GM12878 (cell line): Measurements from ENCODE around the gene DNAJC5G. TPM values are rescaled to one million over a fixed set of nuclear protein-coding genes. Genes with fewer than 3 reads are reported as not detected.

ENCODE experiments used
- ATAC-seq: fragments of 200-7000 bp; cut with Tn5 transposase; 3 replicates; pipeline ENCODE4 v1.9.1; 2020; ENCODE audit warnings: mild to moderate bottlenecking, moderate library complexity
- BruUV-seq: library from RNA; stranded (reverse); fragments of 400-500 nt; replicated peaks from 2 replicates; lab custom pipeline; 2021; lab: Mats Ljungman, UMichigan
- CTCF ChIA-PET: fragments of 300-600 bp; sonication (Branson Sonifier 250); formaldehyde crosslinking; extraction: SDS; loops from one replicate; lab custom pipeline; 2021; ENCODE audit warnings: inconsistent platforms; lab: Yijun Ruan, JAX
- POLR2A ChIA-PET: fragments of 350-600 bp; formaldehyde crosslinking; extraction: SDS; loops from one replicate; lab custom pipeline; 2021; ENCODE audit warnings: inconsistent platforms; lab: Charles Lee
- RAD21 ChIA-PET: fragments of 300-600 bp; sonication (Branson Sonifier 250); formaldehyde crosslinking; loops from one replicate; lab custom pipeline; 2023; ENCODE audit warnings: antibody characterized with exemption; ENCODE audit not compliant: unreplicated experiment; lab: Charles Lee
- SMC1A ChIA-PET: fragments of 300-600 bp; sonication (Branson Sonifier 250); formaldehyde crosslinking; loops from one replicate; lab custom pipeline; 2023; ENCODE audit not compliant: unreplicated experiment, uncharacterized antibody; lab: Charles Lee
- DNase-seq: peaks from one replicate; pipeline ENCODE4 v3.0.0-alpha.2; 2011; ENCODE audit warnings: low read depth, low spot score
- FAIRE-seq: peaks from 3 replicates; lab custom pipeline; 2011; peaks lifted over from hg19 to GRCh38; lab: Jason Lieb, UNC
- H2AFZ ChIP-seq: 2 replicates; pipeline ENCODE4 v1.6.0; 2011; ENCODE audit warnings: low read depth, low read length, control low read depth; ENCODE audit not compliant: control insufficient read depth
- H3K27ac ChIP-seq: 2 replicates; pipeline ENCODE4 v1.5.1; 2011; ENCODE audit warnings: control low read depth; ENCODE audit not compliant: control insufficient read depth, insufficient read depth
- H3K27me3 ChIP-seq, 2 experiments: replicated peaks in 1 of 2; 2 replicates each; pipeline versions ENCODE4 v1.6.0 to v1.6.1; 2011; ENCODE audit warnings: low read length in 1 of 2; ENCODE audit not compliant: control insufficient read depth in 2 of 2, insufficient read depth in 2 of 2
- H3K36me3 ChIP-seq, 2 experiments: 2 replicates each; pipeline ENCODE4 v1.5.1; 2011; ENCODE audit warnings: low read length in 1 of 2; ENCODE audit not compliant: control insufficient read depth in 2 of 2, insufficient read depth in 2 of 2
- H3K4me1 ChIP-seq: 2 replicates; pipeline ENCODE4 v1.6.1; 2011; ENCODE audit warnings: mild to moderate bottlenecking, low read length, moderate library complexity, mixed read lengths; ENCODE audit not compliant: control insufficient read depth, insufficient read depth
- H3K4me2 ChIP-seq: 2 replicates; pipeline ENCODE4 v1.6.0; 2011; ENCODE audit warnings: control low read depth; ENCODE audit not compliant: control insufficient read depth, insufficient read depth
- H3K4me3 ChIP-seq: fragments of 200-600 bp; sonication (generic); 2 replicates; pipeline ENCODE4 v1.5.1; 2016
- H3K79me2 ChIP-seq: 2 replicates; pipeline ENCODE4 v1.6.0; 2011; ENCODE audit warnings: low read length; ENCODE audit not compliant: control insufficient read depth, insufficient read depth
- H3K9ac ChIP-seq: 2 replicates; pipeline ENCODE4 v1.8.0; 2011; ENCODE audit warnings: low read length, control low read depth, mixed read lengths; ENCODE audit not compliant: control insufficient read depth, insufficient read depth
- H3K9me3 ChIP-seq: replicated peaks from 3 replicates; pipeline ENCODE4 v1.5.1; 2011; ENCODE audit warnings: mild to moderate bottlenecking, low read length; ENCODE audit not compliant: control insufficient read depth, insufficient read depth
- H4K20me1 ChIP-seq: 2 replicates; pipeline ENCODE4 v1.6.0; 2011; ENCODE audit not compliant: control insufficient read depth, insufficient read depth
- ASH2L ChIP-seq: fragments of 300-600, 200-600 bp; sonication (generic); IDR thresholded peaks from 2 replicates; pipeline ENCODE4 v1.6.1; 2017; ENCODE audit warnings: low read depth, mild to moderate bottlenecking, borderline replicate concordance
- CBX5 ChIP-seq: sonication (generic); IDR thresholded peaks from 2 replicates; pipeline ENCODE4 v1.6.1; 2016; ENCODE audit warnings: low read depth, moderate library complexity, mild to moderate bottlenecking, inconsistent platforms
- CREB1 ChIP-seq: IDR thresholded peaks from 2 replicates; pipeline ENCODE4 v1.6.1; 2012; ENCODE audit warnings: low read depth, mild to moderate bottlenecking, inconsistent platforms
- ETV6 ChIP-seq, 2 experiments: fragments of 450-650 bp in 1 of 2; IDR thresholded peaks in 1 of 2; conservative IDR thresholded peaks in 1 of 2; 2 replicates each; pipeline ENCODE4 v1.6.1; 2014; ENCODE audit warnings: antibody characterized with exemption in 1 of 2, borderline replicate concordance in 1 of 2, low read depth in 1 of 2, mild to moderate bottlenecking in 1 of 2, moderate library complexity in 1 of 2
- HSF1 ChIP-seq: fragments of 150-350 bp; IDR thresholded peaks from 2 replicates; pipeline ENCODE4 v1.6.1; 2014; ENCODE audit warnings: mild to moderate bottlenecking, low read depth, low read length
- IRF5 ChIP-seq: fragments of 450-650 bp; IDR thresholded peaks from 2 replicates; pipeline ENCODE4 v1.6.1; 2017; ENCODE audit warnings: borderline replicate concordance
- KAT2A ChIP-seq: conservative IDR thresholded peaks from 2 replicates; pipeline ENCODE4 v1.6.1; 2011; ENCODE audit warnings: low read depth, low read length; ENCODE audit not compliant: control insufficient read depth
- PAX8 ChIP-seq: fragments of 450-650 bp; IDR thresholded peaks from 2 replicates; pipeline ENCODE4 v1.6.1; 2017; ENCODE audit warnings: mild to moderate bottlenecking, moderate library complexity
- SPI1 ChIP-seq: IDR thresholded peaks from 2 replicates; pipeline ENCODE4 v1.6.1; 2011; ENCODE audit warnings: low read depth, mild to moderate bottlenecking, low read length, moderate library complexity, borderline replicate concordance; ENCODE audit not compliant: insufficient read depth
- STAT3 ChIP-seq: IDR thresholded peaks from 2 replicates; pipeline ENCODE4 v1.6.1; 2011; ENCODE audit warnings: low read depth, low read length, improper control_type of control experiment
- ZBTB40 ChIP-seq: fragments of 450-650 bp; IDR thresholded peaks from 2 replicates; pipeline ENCODE4 v1.6.1; 2016; ENCODE audit warnings: mild to moderate bottlenecking, moderate library complexity, borderline replicate concordance
- ZNF274 ChIP-seq: IDR thresholded peaks from one replicate; pipeline ENCODE4 v1.8.0; 2011; ENCODE audit not compliant: insufficient read length, insufficient read depth
- ZNF592 ChIP-seq: fragments of 450-650 bp; IDR thresholded peaks from 2 replicates; pipeline ENCODE4 v1.6.1; 2017; ENCODE audit warnings: mild to moderate bottlenecking, moderate library complexity
- WGBS: methylation state at CpG from one replicate; pipeline ENCODE4 v1.1.6; 2016; ENCODE audit warnings: low lambda C conversion rate; ENCODE audit not compliant: insufficient replicate concordance, insufficient coverage; ENCODE audit errors: missing lambda C conversion rate; 5-methylcytosine and 5-hydroxymethylcytosine counted together
- in situ Hi-C: fragments of 300-500 bp; cut with MboI; formaldehyde crosslinking; loops from 9 replicates; pipeline ENCODE4 v1.14.3; 2018; ENCODE audit warnings: mixed read lengths
- intact Hi-C: fragments of 100-400 bp; cut with micrococcal nuclease; formaldehyde crosslinking; loops from one replicate; pipeline ENCODE4 v1.14.2; 2022; ENCODE audit not compliant: unreplicated experiment
- polyA plus RNA-seq, 11 experiments: library from polyadenylated mRNA; depleted of rRNA in 4 of 11; unstranded in 6 of 11; stranded (reverse) in 5 of 11; fragments of >200 nt; fragmentation: Nextera tagmentation in 4 of 11; fragmentation: Illumina TruSeq in 1 of 11; extraction: Ambion mirVana in 4 of 11; extraction: Trizol in 1 of 11; gene quantifications; 1 replicate in 1 of 11; 2 replicates in 10 of 11; pipeline versions ENCODE4 v1.2.1 to v1.2.3, GENCODE V29; 2011 to 2016; ENCODE audit warnings: inconsistent platforms in 2 of 11, missing spikeins in 2 of 11, low read depth in 1 of 11
- total RNA-seq, 4 experiments: library from RNA; depleted of rRNA in 3 of 4; stranded (reverse); fragments of >200 nt in 3 of 4; fragmentation: Illumina TruSeq in 1 of 4; extraction: Trizol in 1 of 4; gene quantifications; 2 replicates each; pipeline versions ENCODE4 v1.2.1 to v1.2.3, GENCODE V29; 2013 to 2021

Gene DNAJC5G
- total and polyA plus RNA-seq, 10 of the 15 experiments (the other 5 are each of a cell fraction or from before 2014, with no cell fraction given): not detected

GRCh38 chr2:27297195-27297594, 22.0 kb downstream of the DNAJC5G start:
- in situ Hi-C loops: no loop called here

More at GRCh38 chr2:27297195-27297594, 22.0 kb downstream of the DNAJC5G start:
- Histone ChIP-seq H3K4me2 (no peak overlapping the region), H3K27ac (no peak overlapping the region), H3K4me1 (no peaks in the 10 kb centered on the region), H3K9me3 (no peaks in the 10 kb centered on the region), H3K36me3 (no peaks in the 10 kb centered on the region), H3K27me3 (no peaks in the 10 kb centered on the region; a peak in 2 of 4 replicates), H2AFZ (no peak overlapping the region), H3K4me3 (no peak overlapping the region), H3K9ac (no peak overlapping the region), H3K79me2 (no peaks in the 10 kb centered on the region), H4K20me1 (no peaks in the 10 kb centered on the region)
- 30% methylated on average over 3 of the region's 3 CpGs for WGBS
- FAIRE-seq: no peak
- DNase-seq: no peak
- ChIA-PET CTCF (interaction anchor here (0.9 to 2.4 kb wide), 3 partner anchors 15 to 57 kb away, joined by 3 to 6 read pairs (median 3); partner anchors contain the start of gene TRIM54), POLR2A (no interaction called here), RAD21 (no interaction called here), SMC1A (interaction anchor here (1.6 kb wide), 1 partner anchor 198 kb away, joined by 4 read pairs; no protein-coding TSS in a partner anchor)
- no peak for TF ChIP-seq PAX8
- TF ChIP-seq CBX5: no peak
- no peak for TF ChIP-seq IRF5
- TF ChIP-seq KAT2A: no peak
- no peak for TF ChIP-seq ETV6 (conservative IDR thresholded peaks at IDR 0.05 in 1 of 2, IDR thresholded peaks at IDR 0.05 in 1 of 2; ENCODE audit: borderline replicate concordance in 1 of 2, low read depth in 1 of 2)
- TF ChIP-seq CREB1: no peak
- no peak for TF ChIP-seq ZNF592
- no peak for TF ChIP-seq HSF1
- TF ChIP-seq ZNF274: no peak
- no peak for TF ChIP-seq ASH2L
- no peak for TF ChIP-seq STAT3
- no peak for TF ChIP-seq ZBTB40
- no peak for TF ChIP-seq SPI1
- no peak for ATAC-seq
- intact Hi-C loops: no loop called here
- BruUV-seq: no TSS peak
